ENCODE data around the gene GAL3ST2. TPM values are rescaled to one million over a fixed set of nuclear protein-coding genes. Genes with fewer than 3 reads are reported as not detected.

Gene GAL3ST2
- total RNA-seq, 6 experiments from 2014 or later, result 0.53 to 0.83 (median 0.70) TPM; not detected in 3

DNA sequence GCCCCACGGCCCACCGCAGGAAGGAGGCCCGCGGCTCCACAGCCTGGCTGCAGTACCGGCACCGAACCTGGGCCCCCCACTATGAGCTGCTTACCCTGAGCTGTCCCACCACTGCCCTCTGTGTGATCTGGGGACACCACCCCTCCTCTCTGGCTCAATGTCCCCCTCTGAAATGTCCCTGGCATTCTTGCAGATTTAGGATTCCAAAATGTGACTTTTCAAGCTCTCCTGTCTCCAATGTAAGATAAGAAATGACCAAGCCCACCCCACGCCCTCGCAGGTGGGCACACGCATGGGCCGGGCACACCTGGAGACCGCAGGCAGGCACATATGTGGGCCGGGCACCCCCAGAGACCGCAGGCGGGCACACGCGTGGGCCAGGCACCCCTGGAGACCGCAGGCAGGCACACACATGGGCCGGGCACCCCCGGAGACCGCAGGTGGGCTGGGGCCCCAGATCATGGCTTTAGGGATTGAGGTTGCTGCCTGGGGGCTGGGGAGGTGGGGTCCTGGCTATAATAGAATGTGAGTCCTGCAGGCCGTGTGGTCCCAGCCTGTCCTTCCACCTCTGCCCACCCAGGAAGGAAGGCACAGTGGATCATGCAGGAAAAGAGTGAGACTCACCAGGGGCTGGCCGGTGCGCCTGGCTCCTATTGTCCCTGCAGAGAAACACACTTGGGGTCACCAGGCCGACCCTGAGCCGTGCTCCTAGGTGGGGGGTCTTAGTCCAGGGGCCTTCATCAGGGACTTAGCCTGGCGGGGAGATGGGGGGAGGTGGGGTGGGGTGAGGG lies 74.9 kb downstream of the GAL3ST2 start:
- Histone ChIP-seq H3K27ac (no peak overlapping the region), H3K36me3 (no peaks in the 10 kb centered on the region), H3K27me3 (no peaks in the 10 kb centered on the region), H3K4me3 (no peak overlapping the region), H3K4me1 (no peaks in the 10 kb centered on the region), H3K9me3 (no peaks in the 10 kb centered on the region)
- no CpG with 5 or more reads among the region's 26 CpGs for WGBS (ENCODE audit: insufficient coverage, low coverage, low lambda C conversion rate, missing lambda C conversion rate)
- ATAC-seq (peak in 1 of 4 donors; percentile 3), DNase-seq (no peak)
- intact Hi-C loops (cut with DNase I), result no loop called here
- TF ChIP-seq CTCF (IDR thresholded peaks at IDR 0.05) (no peak), POLR2A (IDR thresholded peaks at IDR 0.05) (no peak)

DNA sequence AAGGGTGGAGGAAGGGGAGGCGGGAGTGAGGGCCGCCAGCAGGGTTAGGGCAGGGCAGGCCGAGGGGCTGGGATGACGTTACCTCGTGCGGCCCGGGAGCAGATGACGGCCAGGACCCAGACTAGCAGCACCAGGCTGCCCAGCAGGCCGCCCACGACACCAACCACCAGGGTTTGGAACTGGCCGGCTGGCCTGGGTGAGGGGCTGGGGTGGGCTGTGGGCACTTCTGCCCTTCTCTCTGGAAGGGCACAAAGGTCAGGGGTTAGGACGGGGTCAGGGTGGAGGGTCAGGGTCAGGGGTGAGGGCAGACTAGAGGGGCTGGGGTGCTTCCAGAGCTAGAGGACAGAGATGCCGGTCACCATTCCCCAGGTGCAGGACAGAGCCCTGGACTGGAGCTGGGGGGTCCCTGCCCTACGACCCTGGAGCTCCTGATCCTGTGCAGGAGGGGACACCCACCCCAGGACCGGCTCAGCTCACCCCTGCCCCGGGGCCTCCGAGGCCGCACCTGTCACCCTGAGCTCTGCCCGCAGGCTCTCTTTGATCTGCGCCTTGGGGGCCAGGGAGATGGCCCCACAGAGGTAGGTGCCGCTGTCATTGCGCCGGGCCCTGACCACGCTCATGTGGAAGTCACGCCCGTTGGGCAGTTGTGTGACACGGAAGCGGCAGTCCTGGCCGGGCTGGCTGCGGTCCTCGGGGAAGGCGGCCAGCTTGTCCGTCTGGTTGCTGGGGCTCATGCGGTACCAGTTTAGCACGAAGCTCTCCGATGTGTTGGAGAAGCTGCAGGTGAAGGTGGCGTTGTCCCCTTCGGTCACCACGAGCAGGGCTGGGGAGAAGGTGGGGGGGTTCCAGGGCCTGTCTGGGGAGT lies 75.7 kb downstream of the GAL3ST2 start:
- TF ChIP-seq CTCF (IDR thresholded peaks at IDR 0.05) (no peak), POLR2A (IDR thresholded peaks at IDR 0.05) (no peak)
- no peaks in the 10 kb centered on the region for H3K36me3 ChIP-seq
- ATAC-seq (no peak), DNase-seq (no peak)
- no peaks in the 10 kb centered on the region for H3K9me3 ChIP-seq
- no peaks in the 10 kb centered on the region for H3K4me1 ChIP-seq
- no CpG with 5 or more reads among the region's 39 CpGs for WGBS (ENCODE audit: insufficient coverage, low coverage, low lambda C conversion rate, missing lambda C conversion rate)
- intact Hi-C loops (cut with DNase I), result no loop called here
- no peak overlapping the region for H3K4me3 ChIP-seq
- H3K27me3 ChIP-seq, result no peaks in the 10 kb centered on the region
- no peak overlapping the region for H3K27ac ChIP-seq

DNA sequence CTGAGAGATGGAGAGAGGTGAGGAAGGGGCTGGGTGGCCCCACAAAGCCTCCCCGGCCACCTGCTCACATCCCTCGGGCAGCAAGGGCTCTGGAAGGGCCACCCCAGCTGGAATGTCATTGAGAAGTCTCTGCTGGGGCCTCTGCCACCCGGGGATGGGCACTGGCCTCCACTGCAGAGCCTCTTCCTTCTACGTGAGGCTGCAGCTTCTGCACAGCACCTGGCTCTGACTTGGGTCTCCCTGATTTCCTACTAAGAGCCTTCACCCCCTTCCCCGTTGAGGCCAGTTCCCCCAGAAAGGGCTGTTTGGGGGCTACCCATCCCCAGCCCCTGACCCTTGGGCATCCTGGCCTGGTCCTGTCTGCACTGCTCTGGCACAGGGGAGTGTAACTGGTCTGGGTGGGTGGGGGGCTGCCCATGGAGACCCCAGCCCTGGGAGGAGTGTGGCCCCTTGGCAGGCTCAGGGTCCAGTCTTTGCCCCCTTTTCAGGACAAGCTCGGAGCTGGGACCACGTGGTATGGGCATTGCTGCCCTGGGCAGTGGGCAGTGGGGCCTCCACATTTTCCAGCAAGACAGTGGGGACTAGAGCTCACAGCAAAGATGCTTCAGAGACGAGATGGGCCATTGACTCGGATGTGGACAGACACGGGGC lies 76.5 kb downstream of the GAL3ST2 start:
- Histone ChIP-seq H3K36me3 (no peaks in the 10 kb centered on the region), H3K27me3 (no peaks in the 10 kb centered on the region), H3K9me3 (no peaks in the 10 kb centered on the region), H3K4me3 (no peak overlapping the region), H3K27ac (no peak overlapping the region), H3K4me1 (no peaks in the 10 kb centered on the region)
- TF ChIP-seq POLR2A (IDR thresholded peaks at IDR 0.05), result no peak
- TF ChIP-seq CTCF (IDR thresholded peaks at IDR 0.05), result no peak
- 100% methylated on average over 1 of the region's 10 CpGs for WGBS (ENCODE audit: insufficient coverage, low coverage, low lambda C conversion rate, missing lambda C conversion rate)
- ATAC-seq, result no peak
- no peak for DNase-seq
- intact Hi-C loops (cut with DNase I), result no loop called here

Other genes with a start within 250 kb of the GAL3ST2 start
- 100 to 1,000 TPM in 3 of 6 experiments, 10 to 100 TPM in 3; 50.1 to 119 (median 90.5) TPM for gene BOK, start 218.1 kb upstream of the GAL3ST2 start, total RNA-seq
- gene THAP4, start 139.7 kb upstream of the GAL3ST2 start, total RNA-seq, result 10 to 100 TPM; 22.1 to 39.2 (median 25.0) TPM
- 10 to 100 TPM; 20.6 to 49.8 (median 39.3) TPM for gene ATG4B, start 139.1 kb upstream of the GAL3ST2 start, total RNA-seq
- 10 to 100 TPM in 5 of 6 experiments, 1 to 10 TPM in 1; 9.9 to 21.5 (median 10.4) TPM for gene DTYMK, start 90.0 kb upstream of the GAL3ST2 start, total RNA-seq
- 10 to 100 TPM in 5 of 6 experiments, 1 to 10 TPM in 1; 8.2 to 20.3 (median 13.0) TPM for gene ING5, start 74.8 kb upstream of the GAL3ST2 start, total RNA-seq
- 10 to 100 TPM; 18.9 to 38.6 (median 25.9) TPM for gene D2HGDH, start 42.2 kb upstream of the GAL3ST2 start, total RNA-seq
- gene NEU4, start 32.4 kb downstream of the GAL3ST2 start, total RNA-seq, result 10 to 100 TPM; 16.8 to 87.1 (median 76.2) TPM
- gene PDCD1, start 82.1 kb downstream of the GAL3ST2 start, total RNA-seq, result under 1 TPM in 3 of 6 experiments, not detected in 3; 0.19 to 0.61 (median 0.20) TPM
- not detected for gene RTP5, start 92.9 kb downstream of the GAL3ST2 start, total RNA-seq